ENCODE data around the gene STK17B. TPM values are rescaled to one million over a fixed set of nuclear protein-coding genes. Genes with fewer than 3 reads are reported as not detected.

Gene STK17B
- total RNA-seq, 1 experiment from 2014 or later, result 52.3 TPM

DNA sequence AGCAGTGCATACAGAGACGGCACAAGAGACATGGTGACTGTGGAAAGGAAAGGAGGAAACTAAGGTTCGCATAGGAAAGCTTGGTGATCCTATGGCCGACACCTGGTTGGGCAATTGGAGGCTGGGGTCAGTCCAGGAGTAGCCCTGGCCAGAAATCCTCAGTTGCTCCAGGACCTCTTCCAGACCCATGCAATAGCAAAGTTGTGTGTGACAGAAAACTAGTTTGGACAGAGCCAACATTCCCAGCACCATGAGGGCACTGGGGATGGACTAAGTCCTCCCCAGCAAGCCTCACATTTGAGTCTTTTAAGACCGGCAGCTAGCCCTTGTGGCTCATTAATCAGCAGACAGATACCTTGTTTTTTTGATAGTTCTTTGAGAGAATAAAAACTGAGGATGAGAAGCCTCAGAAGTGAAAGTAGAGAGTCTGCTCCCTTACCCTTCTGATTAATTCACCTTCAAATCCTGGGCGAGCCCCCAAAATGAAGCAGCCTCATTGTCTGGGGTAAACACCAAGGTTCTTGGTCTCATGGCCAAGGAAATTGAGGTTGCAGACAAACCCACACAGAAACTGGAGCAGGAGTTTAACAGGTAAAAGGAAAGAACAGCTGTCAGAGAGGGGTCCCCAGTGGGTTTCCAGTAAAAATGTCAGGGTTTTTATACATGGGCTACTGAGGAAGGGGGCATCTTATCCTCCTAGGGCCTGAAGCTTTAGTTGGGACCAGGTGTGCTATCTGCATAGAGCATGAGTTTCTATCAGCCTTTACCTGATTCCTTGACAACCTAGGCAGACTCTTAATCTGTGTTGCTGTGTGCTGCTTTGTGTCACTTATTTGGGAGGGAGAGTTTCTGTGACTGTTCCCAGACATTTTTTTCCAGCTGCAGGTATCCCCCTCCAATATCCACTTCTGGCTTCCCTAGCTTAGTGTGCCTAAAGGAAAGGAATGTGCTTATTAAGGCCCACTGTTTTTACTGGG is 39.1 kb downstream of the STK17B start:
- peaks cover 28% of the 10 kb centered on the region for H3K36me3 ChIP-seq
- no peaks in the 10 kb centered on the region for H3K9me3 ChIP-seq (replicated peaks)
- DNase-seq (ENCODE audit: low read depth in 1 of 2, low spot score in 2 of 2), result peak in 1 of 2 experiments; percentile 21
- H3K4me3 ChIP-seq, result no peak overlapping the region
- peaks cover under 1% of the 10 kb centered on the region; the same call in 1 of the 2 replicates for H3K4me1 ChIP-seq (replicated peaks)
- no peaks in the 10 kb centered on the region for H3K27me3 ChIP-seq (replicated peaks)
- H3K27ac ChIP-seq, result no peak overlapping the region

GRCh38 chr2:196131384-196131937 is 39.9 kb downstream of the STK17B start:
- peak; percentile 70 to 81 for DNase-seq (ENCODE audit: low read depth in 1 of 2, low spot score in 2 of 2)
- Histone ChIP-seq H3K4me1 (replicated peaks) (no peaks in the 10 kb centered on the region), H3K27me3 (replicated peaks) (no peaks in the 10 kb centered on the region), H3K4me3 (no peak overlapping the region), H3K27ac (no peak overlapping the region), H3K36me3 (peaks cover 20% of the 10 kb centered on the region), H3K9me3 (replicated peaks) (no peaks in the 10 kb centered on the region)

DNA sequence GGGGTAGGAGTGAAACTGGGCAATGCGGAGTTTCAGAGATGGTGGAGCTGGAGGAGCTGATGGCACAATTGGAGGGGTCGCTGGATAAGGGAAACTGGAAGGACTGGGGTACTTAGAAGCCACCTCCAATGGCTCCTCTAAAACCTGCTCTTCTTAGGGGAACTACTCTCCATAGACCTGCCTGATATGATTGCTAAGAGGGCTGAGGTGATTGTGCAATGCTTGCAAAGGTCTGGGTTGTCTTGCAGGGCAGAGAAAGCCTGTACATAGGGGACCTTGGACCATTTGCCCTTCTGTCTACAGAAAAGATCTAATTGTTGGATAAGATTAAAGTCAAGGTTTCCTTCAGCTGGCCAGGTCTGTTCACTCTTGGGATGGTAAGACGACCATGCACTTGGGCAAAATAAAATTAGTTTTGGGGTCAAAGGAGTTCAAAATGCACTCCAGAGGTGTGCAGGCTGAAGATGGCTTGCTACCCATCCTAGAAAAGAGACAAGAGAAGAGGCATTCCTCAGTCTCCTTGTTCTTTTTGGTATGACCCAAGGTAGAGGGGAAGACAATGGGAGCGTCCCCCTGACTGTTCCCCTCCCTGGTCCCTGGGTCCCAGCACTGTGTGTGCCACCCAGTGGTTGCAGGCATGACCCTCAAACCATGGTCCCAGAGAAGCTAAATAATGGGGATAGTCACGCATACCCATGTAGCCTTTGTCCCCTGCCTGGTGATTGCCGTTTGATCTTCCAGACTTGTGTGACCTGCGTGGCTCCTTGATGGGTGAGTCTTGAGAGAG is 41.1 kb downstream of the STK17B start:
- Histone ChIP-seq H3K27me3 (replicated peaks) (no peaks in the 10 kb centered on the region), H3K9me3 (replicated peaks) (no peaks in the 10 kb centered on the region), H3K4me3 (no peak overlapping the region), H3K27ac (no peak overlapping the region), H3K4me1 (replicated peaks) (no peaks in the 10 kb centered on the region), H3K36me3 (peaks cover 10% of the 10 kb centered on the region)
- DNase-seq (ENCODE audit: low read depth in 1 of 2, low spot score in 2 of 2), result no peak

GRCh38 chr2:196128749-196129148 is 42.6 kb downstream of the STK17B start:
- Histone ChIP-seq H3K9me3 (replicated peaks) (no peaks in the 10 kb centered on the region), H3K36me3 (no peaks in the 10 kb centered on the region), H3K4me3 (no peak overlapping the region), H3K27ac (no peak overlapping the region), H3K27me3 (replicated peaks) (no peaks in the 10 kb centered on the region), H3K4me1 (replicated peaks) (peaks cover 5% of the 10 kb centered on the region)
- DNase-seq (ENCODE audit: low read depth in 1 of 2, low spot score in 2 of 2), result no peak

- H3K9me3 ChIP-seq (replicated peaks), result no peaks in the 10 kb centered on the region
- no peak for DNase-seq (ENCODE audit: low read depth in 1 of 2, low spot score in 2 of 2)
- peaks cover 10% of the 10 kb centered on the region for H3K4me1 ChIP-seq (replicated peaks)
- no peaks in the 10 kb centered on the region for H3K36me3 ChIP-seq
- H3K27ac ChIP-seq, result no peak overlapping the region
- H3K27me3 ChIP-seq (replicated peaks), result no peaks in the 10 kb centered on the region
- H3K4me3 ChIP-seq, result no peak overlapping the region
Observed at GRCh38 chr2:196125596-196125995, 45.8 kb downstream of the STK17B start.

DNA sequence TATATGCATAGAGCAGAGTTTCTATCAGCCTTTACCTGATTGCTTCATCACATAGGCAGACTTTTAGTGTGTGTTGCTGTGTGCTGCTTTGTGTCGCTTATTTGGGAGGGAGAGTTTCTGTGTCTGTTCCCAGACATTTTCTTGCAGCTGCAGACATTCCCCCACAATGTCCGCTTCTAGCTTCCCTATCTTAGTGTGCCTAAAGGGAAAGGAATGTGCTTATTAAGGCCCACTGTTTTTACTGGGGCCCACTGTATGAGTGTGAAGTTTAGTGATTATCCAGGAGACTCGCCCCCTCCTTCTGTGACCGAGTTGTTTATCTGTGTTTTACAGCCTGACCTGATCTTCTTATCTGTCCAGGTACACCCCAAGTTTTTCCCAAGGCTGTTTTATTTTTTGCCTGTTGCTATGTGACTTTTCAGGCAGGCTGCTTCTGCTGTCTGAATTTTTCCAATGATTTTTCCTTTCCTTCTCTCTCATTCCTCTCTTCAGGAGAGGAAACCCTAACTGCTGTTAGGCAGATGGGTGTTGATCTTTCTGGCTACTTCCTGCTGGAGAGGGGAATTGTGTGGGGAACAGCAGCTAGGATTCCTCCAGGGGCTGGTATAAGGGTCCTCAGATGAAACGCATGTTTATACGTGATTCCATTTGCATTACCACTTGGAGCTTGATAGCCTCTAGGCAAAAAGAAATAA is 47.6 kb downstream of the STK17B start:
- H3K4me1 ChIP-seq (replicated peaks), result peaks cover 10% of the 10 kb centered on the region
- no peaks in the 10 kb centered on the region for H3K27me3 ChIP-seq (replicated peaks)
- DNase-seq (ENCODE audit: low read depth in 1 of 2, low spot score in 2 of 2), result peak in 1 of 2 experiments; percentile 41
- no peak overlapping the region for H3K4me3 ChIP-seq
- no peaks in the 10 kb centered on the region for H3K36me3 ChIP-seq
- no peaks in the 10 kb centered on the region for H3K9me3 ChIP-seq (replicated peaks)
- peak overlapping the region; percentile 48 for H3K27ac ChIP-seq

GRCh38 chr2:196119926-196120325 is 51.5 kb downstream of the STK17B start:
- Histone ChIP-seq H3K27ac (no peak overlapping the region), H3K9me3 (replicated peaks) (no peaks in the 10 kb centered on the region), H3K4me1 (replicated peaks) (peaks cover 10% of the 10 kb centered on the region), H3K36me3 (no peaks in the 10 kb centered on the region), H3K4me3 (no peak overlapping the region), H3K27me3 (replicated peaks) (no peaks in the 10 kb centered on the region)
- DNase-seq (ENCODE audit: low read depth in 1 of 2, low spot score in 2 of 2), result no peak

- no peaks in the 10 kb centered on the region for H3K27me3 ChIP-seq (replicated peaks)
- no peak overlapping the region for H3K27ac ChIP-seq
- no peaks in the 10 kb centered on the region for H3K9me3 ChIP-seq (replicated peaks)
- no peaks in the 10 kb centered on the region for H3K36me3 ChIP-seq
- no peak for DNase-seq (ENCODE audit: low read depth in 1 of 2, low spot score in 2 of 2)
- H3K4me3 ChIP-seq, result no peak overlapping the region
- H3K4me1 ChIP-seq (replicated peaks), result peaks cover 19% of the 10 kb centered on the region
Observed at GRCh38 chr2:196117214-196117705, 54.1 kb downstream of the STK17B start.

DNA sequence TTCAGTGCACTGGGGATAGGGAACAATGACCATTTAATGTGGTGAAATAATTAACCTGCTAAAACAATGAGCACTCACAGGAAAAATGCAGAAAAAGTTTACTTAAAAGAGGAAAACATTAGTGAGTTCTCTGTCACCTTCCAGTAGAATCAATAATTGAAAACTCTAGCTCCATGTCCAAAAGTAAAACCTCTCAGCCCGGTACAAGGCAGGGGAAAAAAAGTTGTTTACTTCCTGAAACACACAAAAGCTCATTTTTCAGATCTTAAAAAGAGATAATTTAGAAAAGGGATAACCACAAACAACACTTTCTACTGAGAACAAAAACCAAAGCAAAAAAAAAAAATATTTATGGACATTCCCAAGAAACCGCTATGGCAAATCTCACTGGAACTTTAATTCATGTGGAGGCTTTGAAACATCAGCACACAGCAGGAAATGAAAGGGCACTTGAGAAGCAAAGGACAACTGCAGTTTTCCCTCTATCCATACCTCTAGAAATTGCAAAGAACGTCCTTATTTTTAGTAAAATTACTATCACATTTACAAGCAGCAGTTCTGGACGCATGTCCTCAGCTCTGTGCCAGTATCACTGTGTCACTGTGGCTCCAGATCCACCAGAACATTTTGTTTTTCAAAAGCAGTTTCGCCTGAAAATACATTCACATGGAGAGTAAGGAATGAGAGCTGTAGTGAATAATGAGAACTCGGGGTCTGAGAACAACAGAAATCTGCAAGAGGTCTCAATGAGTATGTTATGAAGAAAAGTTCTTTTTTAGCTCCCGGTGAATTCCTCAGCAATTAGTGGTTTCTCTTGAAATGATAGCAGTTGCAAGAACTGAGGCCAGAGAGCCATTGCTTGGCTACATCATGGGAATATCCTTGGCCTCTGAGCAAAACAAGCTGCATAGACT is 58.1 kb downstream of the STK17B start:
- peak overlapping the region; percentile 3; the same call in 1 of the 2 replicates for H3K4me3 ChIP-seq
- peak in 1 of 2 experiments; percentile 76 for DNase-seq (ENCODE audit: low read depth in 1 of 2, low spot score in 2 of 2)
- peaks cover 25% of the 10 kb centered on the region for H3K4me1 ChIP-seq (replicated peaks)
- no peaks in the 10 kb centered on the region for H3K36me3 ChIP-seq
- H3K9me3 ChIP-seq (replicated peaks), result no peaks in the 10 kb centered on the region
- H3K27ac ChIP-seq, result peak overlapping the region; percentile 97
- no peaks in the 10 kb centered on the region for H3K27me3 ChIP-seq (replicated peaks)

- H3K4me3 ChIP-seq, result no peak overlapping the region
- peak overlapping the region; percentile 97 for H3K27ac ChIP-seq
- peaks cover 25% of the 10 kb centered on the region for H3K4me1 ChIP-seq (replicated peaks)
- no peaks in the 10 kb centered on the region for H3K27me3 ChIP-seq (replicated peaks)
- H3K36me3 ChIP-seq, result no peaks in the 10 kb centered on the region
- H3K9me3 ChIP-seq (replicated peaks), result no peaks in the 10 kb centered on the region
- DNase-seq (ENCODE audit: low read depth in 1 of 2, low spot score in 2 of 2), result peak in 1 of 2 experiments; percentile 74
Observed at GRCh38 chr2:196112418-196113034, 58.9 kb downstream of the STK17B start.

DNA sequence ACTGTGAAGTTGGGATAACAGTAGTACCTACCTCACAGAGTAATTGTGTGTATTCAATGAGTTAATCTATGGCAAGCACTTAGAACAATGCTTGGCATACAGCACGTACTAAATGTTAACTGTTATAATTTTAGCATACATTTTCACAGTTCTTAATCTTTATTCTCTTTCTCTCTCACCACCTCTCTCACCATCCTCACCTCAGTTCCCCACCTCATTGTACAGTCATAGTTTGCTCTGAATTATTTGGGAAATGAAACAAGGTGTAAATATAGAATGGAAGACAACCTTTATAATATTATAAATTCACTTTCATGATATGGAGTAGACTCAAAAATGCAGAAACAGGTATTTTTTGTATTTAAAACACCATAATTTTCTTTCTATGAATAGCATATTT is 62.8 kb downstream of the STK17B start:
- no peak for DNase-seq (ENCODE audit: low read depth in 1 of 2, low spot score in 2 of 2)
- Histone ChIP-seq H3K4me3 (no peak overlapping the region), H3K27me3 (replicated peaks) (no peaks in the 10 kb centered on the region), H3K36me3 (no peaks in the 10 kb centered on the region), H3K27ac (no peak overlapping the region), H3K4me1 (replicated peaks) (peaks cover 19% of the 10 kb centered on the region), H3K9me3 (replicated peaks) (no peaks in the 10 kb centered on the region)

- H3K4me1 ChIP-seq (replicated peaks), result no peaks in the 10 kb centered on the region
Observed at GRCh38 chr2:196105951-196106350, 65.4 kb downstream of the STK17B start.

More at GRCh38 chr2:196105951-196106350, 65.4 kb downstream of the STK17B start:
- Histone ChIP-seq H3K4me3 (no peak overlapping the region), H3K9me3 (replicated peaks) (no peaks in the 10 kb centered on the region), H3K27me3 (replicated peaks) (no peaks in the 10 kb centered on the region), H3K27ac (no peak overlapping the region), H3K36me3 (no peaks in the 10 kb centered on the region)
- DNase-seq (ENCODE audit: low read depth in 1 of 2, low spot score in 2 of 2), result no peak
